IPS DF 6.9 (cell line): ENCODE results near the gene LAMB1.
"Not testable (repeated sequence)": the region's sequence is repeated elsewhere in the genome, so short reads cannot be mapped to it uniquely, and the experiment has no call there.

ENCODE experiments used
- DNase-seq: peaks from one replicate; pipeline ENCODE4 v3.0.0-alpha.2; 2013; ENCODE audit warnings: low read depth, low spot score
- H3K27ac ChIP-seq: one replicate; pipeline ENCODE4 v1.5.1; 2013; ENCODE audit warnings: low read length, control low read depth
- H3K27me3 ChIP-seq: 2 replicates; pipeline ENCODE4 v1.6.1; 2013; ENCODE audit warnings: mild to moderate bottlenecking, low read length; ENCODE audit not compliant: control insufficient read depth, insufficient read depth
- H3K36me3 ChIP-seq: 2 replicates; pipeline ENCODE4 v1.6.1; 2013; ENCODE audit warnings: low read length; ENCODE audit not compliant: control insufficient read depth, insufficient read depth
- H3K4me1 ChIP-seq: 2 replicates; pipeline ENCODE4 v1.6.1; 2013; ENCODE audit warnings: low read length; ENCODE audit not compliant: control insufficient read depth, insufficient read depth
- H3K4me3 ChIP-seq: 2 replicates; pipeline ENCODE4 v1.5.1; 2013; ENCODE audit warnings: mild to moderate bottlenecking, low read length
- H3K9me3 ChIP-seq: 2 replicates; pipeline ENCODE4 v1.6.1; 2013; ENCODE audit warnings: low read length, inconsistent platforms; ENCODE audit not compliant: control insufficient read depth, insufficient read depth
- WGBS: extraction: QIAGEN DNeasy Blood & Tissue Kit; methylation state at CpG from one replicate; pipeline ENCODE4 v1.1.7; 2013; ENCODE audit warnings: mixed read lengths, missing lambda C conversion rate; ENCODE audit not compliant: insufficient read length, insufficient coverage; 5-methylcytosine and 5-hydroxymethylcytosine counted together

LAMB1 gene

GRCh38 chr7:108034586-108034985 lies 31.6 kb upstream of the LAMB1 start:
- Histone ChIP-seq H3K27ac (no peak overlapping the region), H3K27me3 (no peaks in the 10 kb centered on the region)

DNA sequence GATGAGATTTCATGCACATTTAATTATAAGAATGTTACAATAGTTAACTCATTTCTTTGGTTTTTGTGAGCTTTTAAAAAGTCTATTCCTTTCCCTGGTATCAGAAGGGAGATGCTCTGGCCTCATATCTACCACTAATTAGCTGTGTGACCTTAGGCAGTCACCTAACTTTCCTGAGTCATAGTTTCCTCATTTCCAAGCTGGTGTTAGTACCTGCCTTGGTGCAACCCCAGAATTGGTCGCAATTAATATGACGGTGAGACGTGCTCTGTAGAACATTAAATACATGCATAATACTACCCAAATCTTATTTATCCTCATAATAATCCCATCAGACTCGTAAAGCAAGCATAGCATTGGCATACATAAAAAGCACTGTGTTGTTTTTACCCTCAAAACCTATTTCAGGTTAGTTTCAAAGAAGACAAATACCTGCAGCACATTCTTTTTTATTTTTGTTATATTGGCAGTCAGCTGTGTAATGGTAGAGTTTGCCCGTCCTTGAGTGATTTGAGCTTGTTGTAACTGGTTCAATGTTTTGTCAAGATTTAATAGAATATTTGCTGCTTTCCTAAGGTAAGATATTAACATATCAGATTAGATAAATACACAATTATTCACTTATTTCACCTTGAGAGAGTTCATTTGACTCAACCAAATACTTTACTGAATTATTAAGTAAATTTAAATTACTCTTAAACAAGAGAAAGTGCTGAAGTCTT lies 31.0 kb upstream of the LAMB1 start:
- no peaks in the 10 kb centered on the region for H3K36me3 ChIP-seq
- WGBS, result no CpG with 5 or more reads among the region's 5 CpGs
- no peak for DNase-seq
- H3K4me1 ChIP-seq, result peaks cover 2% of the 10 kb centered on the region; the same call in 1 of the 2 replicates
- no peak overlapping the region for H3K27ac ChIP-seq
- H3K9me3 ChIP-seq, result no peaks in the 10 kb centered on the region
- no peak overlapping the region for H3K4me3 ChIP-seq
- no peaks in the 10 kb centered on the region for H3K27me3 ChIP-seq

More at GRCh38 chr7:108034586-108034985, 31.6 kb upstream of the LAMB1 start:
- no CpG with 5 or more reads among the region's 2 CpGs for WGBS
- Histone ChIP-seq H3K4me3 (no peak overlapping the region), H3K36me3 (no peaks in the 10 kb centered on the region), H3K9me3 (no peaks in the 10 kb centered on the region), H3K4me1 (peaks cover 2% of the 10 kb centered on the region; the same call in 1 of the 2 replicates)
- no peak for DNase-seq

DNA sequence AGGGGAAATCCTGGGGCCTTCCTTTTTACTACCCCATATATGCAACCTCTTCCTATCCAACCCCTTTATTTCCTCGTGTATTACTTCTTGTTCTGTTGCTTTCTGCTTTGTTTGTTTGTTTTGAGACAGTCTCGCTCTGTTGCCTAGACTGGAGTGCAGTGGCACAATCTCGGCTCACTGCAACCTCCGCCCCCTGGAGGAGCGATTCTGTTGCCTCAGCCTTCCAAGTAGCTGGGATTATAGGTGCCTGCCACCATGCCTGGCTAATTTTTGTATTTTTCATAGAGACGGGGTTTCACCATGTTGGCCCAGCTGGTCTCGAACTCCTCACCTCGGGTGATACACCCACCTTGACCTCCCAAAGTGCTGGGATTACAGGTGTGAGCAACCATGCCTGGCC lies 30.3 kb upstream of the LAMB1 start:
- H3K27me3 ChIP-seq, DNase-seq, H3K4me1 ChIP-seq, H3K36me3 ChIP-seq, H3K9me3 ChIP-seq, H3K4me3 ChIP-seq, H3K27ac ChIP-seq: not testable (repeated sequence)
- WGBS, result no CpG with 5 or more reads among the region's 8 CpGs

DNA sequence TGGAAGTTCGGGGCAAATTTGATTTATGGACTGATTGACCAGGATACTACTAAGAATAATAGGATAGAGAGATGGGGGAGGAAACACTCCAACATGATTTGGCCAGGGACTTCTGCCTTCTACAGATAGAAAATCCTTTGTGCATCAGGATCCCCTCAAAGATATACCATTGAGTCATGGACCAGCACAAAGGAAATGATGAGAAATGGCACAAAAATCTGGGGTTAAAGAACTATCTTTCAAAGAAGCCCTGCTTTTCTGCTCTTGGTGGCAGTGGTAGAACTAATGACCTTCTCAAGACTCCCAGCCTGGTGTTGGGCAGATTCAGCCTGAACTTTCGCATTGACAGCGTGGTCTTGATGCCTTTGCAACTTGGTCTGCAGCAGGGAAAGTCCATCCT lies 27.6 kb upstream of the LAMB1 start:
- Histone ChIP-seq H3K4me3 (no peak overlapping the region), H3K36me3 (no peaks in the 10 kb centered on the region), H3K9me3 (no peaks in the 10 kb centered on the region), H3K27ac (no peak overlapping the region), H3K4me1 (peaks cover 2% of the 10 kb centered on the region; the same call in 1 of the 2 replicates), H3K27me3 (no peaks in the 10 kb centered on the region)
- DNase-seq, result no peak
- no CpG with 5 or more reads among the region's 3 CpGs for WGBS

DNA sequence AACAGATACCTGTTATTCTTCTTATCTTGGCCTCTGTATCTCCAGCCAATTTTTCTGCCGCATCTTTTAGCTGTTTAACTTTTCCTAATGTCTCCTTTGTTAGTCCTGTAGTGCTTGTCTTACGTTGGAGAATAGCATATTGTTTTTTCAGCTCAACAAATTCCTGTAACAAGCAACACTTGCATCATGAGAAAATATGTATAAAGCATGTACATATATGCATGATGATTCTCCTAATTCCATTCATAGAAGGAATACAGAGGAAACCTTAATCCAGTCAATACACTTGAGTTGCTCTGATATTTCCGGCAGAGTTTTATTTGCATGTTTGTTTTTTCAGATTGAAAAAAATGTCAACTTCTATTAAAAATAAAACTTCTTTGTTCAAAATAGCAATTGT lies 26.1 kb upstream of the LAMB1 start:
- no CpG with 5 or more reads among the region's 3 CpGs for WGBS
- peaks cover 2% of the 10 kb centered on the region; the same call in 1 of the 2 replicates for H3K4me1 ChIP-seq
- DNase-seq, result no peak
- no peaks in the 10 kb centered on the region for H3K27me3 ChIP-seq
- H3K36me3 ChIP-seq, result no peaks in the 10 kb centered on the region
- H3K27ac ChIP-seq, result no peak overlapping the region
- no peaks in the 10 kb centered on the region for H3K9me3 ChIP-seq
- H3K4me3 ChIP-seq, result no peak overlapping the region

DNA sequence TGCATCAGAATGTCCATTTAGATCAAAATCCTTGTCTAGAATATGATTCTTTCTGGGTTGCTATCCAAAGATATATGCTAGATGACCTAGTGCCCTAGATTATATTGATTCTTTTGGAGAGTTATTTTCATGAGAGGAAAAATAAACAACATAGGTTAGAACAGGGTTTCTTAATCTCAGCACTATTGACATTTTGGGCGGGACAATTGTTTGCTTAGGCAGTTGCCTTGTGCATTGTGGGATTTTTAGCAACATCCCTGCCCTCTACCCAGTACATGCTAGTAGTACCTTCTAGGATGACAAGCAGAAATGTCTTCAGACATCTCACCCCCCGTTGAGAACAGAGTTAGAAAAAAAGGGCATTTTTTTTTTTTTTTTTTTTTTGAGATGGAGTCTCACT lies 25.1 kb upstream of the LAMB1 start:
- Histone ChIP-seq H3K9me3 (no peaks in the 10 kb centered on the region), H3K4me3 (no peak overlapping the region), H3K27me3 (no peaks in the 10 kb centered on the region), H3K36me3 (no peaks in the 10 kb centered on the region), H3K4me1 (no peaks in the 10 kb centered on the region), H3K27ac (no peak overlapping the region)
- no CpG with 5 or more reads among the region's 2 CpGs for WGBS
- no peak for DNase-seq

GRCh38 chr7:108027239-108027638 lies 24.3 kb upstream of the LAMB1 start:
- Histone ChIP-seq H3K4me1 (no peaks in the 10 kb centered on the region), H3K27ac (no peak overlapping the region), H3K4me3 (no peak overlapping the region), H3K27me3 (no peaks in the 10 kb centered on the region), H3K36me3 (no peaks in the 10 kb centered on the region), H3K9me3 (no peaks in the 10 kb centered on the region)
- no peak for DNase-seq
- WGBS, result no CpG with 5 or more reads among the region's 1 CpG

- no CpG with 5 or more reads among the region's 3 CpGs for WGBS
- no peaks in the 10 kb centered on the region for H3K9me3 ChIP-seq
- H3K27me3 ChIP-seq, result no peaks in the 10 kb centered on the region
- no peaks in the 10 kb centered on the region for H3K36me3 ChIP-seq
- no peaks in the 10 kb centered on the region for H3K4me1 ChIP-seq
- no peak overlapping the region for H3K4me3 ChIP-seq
- no peak overlapping the region for H3K27ac ChIP-seq
- DNase-seq, result no peak
These were observed 23.7 kb upstream of the LAMB1 start for GRCh38 chr7:108026647-108027046.

DNA sequence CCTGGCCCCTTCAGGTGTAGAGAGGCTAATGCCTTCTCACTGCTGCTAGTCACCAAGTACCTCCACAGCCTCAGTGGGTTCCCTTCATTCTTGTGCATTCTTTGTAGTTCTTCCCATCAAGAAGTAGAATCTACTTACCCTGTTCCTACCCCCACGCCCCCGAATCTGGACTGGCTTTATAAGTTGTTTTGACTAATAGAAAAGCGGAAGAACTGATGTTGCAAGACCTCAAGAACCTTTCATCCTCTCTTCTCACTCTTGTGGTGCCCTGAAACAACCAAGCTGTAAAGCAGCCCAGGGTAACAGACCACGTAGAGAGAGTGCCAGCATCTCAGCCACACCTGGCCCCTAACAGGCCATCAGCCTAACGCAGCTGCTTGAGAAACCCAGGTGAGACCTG lies 23.2 kb upstream of the LAMB1 start:
- WGBS, result no CpG with 5 or more reads among the region's 5 CpGs

GRCh38 chr7:108024538-108024937 lies 21.6 kb upstream of the LAMB1 start:
- Histone ChIP-seq H3K27ac (no peak overlapping the region), H3K4me1 (no peaks in the 10 kb centered on the region), H3K36me3 (no peaks in the 10 kb centered on the region), H3K27me3 (no peaks in the 10 kb centered on the region), H3K4me3 (no peak overlapping the region), H3K9me3 (no peaks in the 10 kb centered on the region)
- no peak for DNase-seq
- WGBS, result 100% methylated on average over 4 of the region's 6 CpGs

More for the DNA sequence above, 23.2 kb upstream of the LAMB1 start:
- Histone ChIP-seq H3K27ac (no peak overlapping the region), H3K27me3 (no peaks in the 10 kb centered on the region), H3K4me1 (no peaks in the 10 kb centered on the region), H3K36me3 (no peaks in the 10 kb centered on the region), H3K9me3 (no peaks in the 10 kb centered on the region), H3K4me3 (no peak overlapping the region)
- DNase-seq, result no peak

DNA sequence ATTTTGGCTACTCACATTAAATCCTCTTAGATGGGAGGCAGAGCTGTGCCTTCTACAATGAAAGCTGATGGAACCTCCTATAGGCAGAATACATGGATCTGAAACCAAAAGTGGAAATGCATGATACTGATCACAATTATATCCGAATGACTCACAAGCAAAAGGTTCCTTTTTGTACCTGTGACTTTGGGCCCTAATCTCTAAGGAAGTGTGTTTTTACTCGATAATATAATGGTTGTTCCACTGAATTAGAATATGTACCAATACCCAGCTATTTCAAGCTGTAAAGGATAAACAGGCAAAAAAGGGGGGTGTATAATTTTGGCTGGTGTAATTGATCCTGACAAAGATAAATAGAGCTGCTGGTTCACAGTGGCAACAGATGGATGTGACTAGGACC lies 17.6 kb upstream of the LAMB1 start:
- Histone ChIP-seq H3K9me3 (no peaks in the 10 kb centered on the region), H3K36me3 (0 out of 2 replicates have a peak, but pooled peaks cover 2% of the 10 kb centered on the region), H3K4me1 (no peaks in the 10 kb centered on the region), H3K27me3 (no peaks in the 10 kb centered on the region), H3K4me3 (no peak overlapping the region), H3K27ac (no peak overlapping the region)
- WGBS, result no CpG with 5 or more reads among the region's 2 CpGs
- no peak for DNase-seq
